A673 (cell line): ENCODE results near the gene DNM2. TPM values are rescaled to one million over a fixed set of nuclear protein-coding genes. Genes with fewer than 3 reads are reported as not detected.

ENCODE experiments used
- BruUV-seq: library from RNA; stranded (reverse); fragments of 400-500 nt; replicated peaks from 2 replicates; lab custom pipeline; 2021; lab: Mats Ljungman, UMichigan
- CTCF ChIA-PET: fragments of 300-600 bp; sonication (Branson Sonifier 250); formaldehyde crosslinking; loops from one replicate; lab custom pipeline; 2022; ENCODE audit warnings: antibody characterized with exemption; lab: Charles Lee
- POLR2A ChIA-PET: fragments of 300-600 bp; sonication (Branson Sonifier 250); formaldehyde crosslinking; loops from one replicate; lab custom pipeline; 2022; ENCODE audit warnings: antibody characterized with exemption; ENCODE audit not compliant: low non-redundant PET; lab: Charles Lee
- DNase-seq: peaks from one replicate; pipeline ENCODE4 v3.0.0-alpha.2; 2015; ENCODE audit warnings: low spot score
- H3K27ac ChIP-seq: fragments of 200-600 bp; sonication (generic); 2 replicates; pipeline ENCODE4 v1.5.1; 2016; ENCODE audit warnings: mixed run types, low read depth, mild to moderate bottlenecking, mixed read lengths, antibody characterized with exemption, low read length; ENCODE audit not compliant: poor library complexity, severe bottlenecking
- H3K27me3 ChIP-seq: fragments of 200-600 bp; sonication (generic); replicated peaks from 2 replicates; pipeline ENCODE4 v1.6.1; 2017; ENCODE audit warnings: mixed run types, low read depth, mild to moderate bottlenecking, mixed read lengths, antibody characterized with exemption, low read length; ENCODE audit not compliant: insufficient read depth, poor library complexity
- H3K36me3 ChIP-seq: fragments of 200-600 bp; sonication (generic); 2 replicates; pipeline ENCODE4 v1.6.1; 2016; ENCODE audit warnings: mixed run types, mild to moderate bottlenecking, mixed read lengths, antibody characterized with exemption, low read length; ENCODE audit not compliant: insufficient read depth, poor library complexity, severe bottlenecking
- H3K4me1 ChIP-seq: fragments of 200-600 bp; sonication (generic); 2 replicates; pipeline ENCODE4 v1.6.1; 2017; ENCODE audit warnings: mixed run types, mild to moderate bottlenecking, mixed read lengths, antibody characterized with exemption, low read length; ENCODE audit not compliant: insufficient read depth, poor library complexity, severe bottlenecking
- H3K4me3 ChIP-seq: fragments of 200-600 bp; sonication (generic); 2 replicates; pipeline ENCODE4 v1.5.1; 2016; ENCODE audit warnings: low read depth, mixed run types, mild to moderate bottlenecking, mixed read lengths, low read length; ENCODE audit not compliant: poor library complexity, severe bottlenecking
- H3K9me3 ChIP-seq: fragments of 200-600 bp; sonication (generic); 2 replicates; pipeline ENCODE4 v1.6.1; 2016; ENCODE audit warnings: mixed run types, low read depth, mild to moderate bottlenecking, mixed read lengths, antibody characterized with exemption, low read length; ENCODE audit not compliant: poor library complexity, severe bottlenecking
- CTCF ChIP-seq: fragments of 300-800, 200-600 bp; sonication (generic); conservative IDR thresholded peaks from 2 replicates; pipeline ENCODE4 v1.5.1; 2017; ENCODE audit warnings: low read depth, mild to moderate bottlenecking, antibody characterized with exemption, low read length, moderate library complexity, mixed read lengths
- EZH2 ChIP-seq: fragments of 200-600 bp; sonication (generic); IDR thresholded peaks from 2 replicates; pipeline ENCODE4 v1.6.1; 2017; ENCODE audit warnings: borderline replicate concordance, low read depth, mild to moderate bottlenecking, mixed read lengths, antibody characterized with exemption, low read length; ENCODE audit not compliant: poor library complexity, severe bottlenecking
- intact Hi-C: fragments of 100-400 bp; cut with micrococcal nuclease; formaldehyde crosslinking; loops from one replicate; pipeline ENCODE4 v1.10.0; 2022; ENCODE audit not compliant: unreplicated experiment
- total RNA-seq: library from RNA; stranded (reverse); gene quantifications from 2 replicates; pipeline ENCODE4 v1.2.3, GENCODE V29; 2021

The DNM2 gene
- total RNA-seq, 1 experiment from 2014 or later = 143 TPM

DNA sequence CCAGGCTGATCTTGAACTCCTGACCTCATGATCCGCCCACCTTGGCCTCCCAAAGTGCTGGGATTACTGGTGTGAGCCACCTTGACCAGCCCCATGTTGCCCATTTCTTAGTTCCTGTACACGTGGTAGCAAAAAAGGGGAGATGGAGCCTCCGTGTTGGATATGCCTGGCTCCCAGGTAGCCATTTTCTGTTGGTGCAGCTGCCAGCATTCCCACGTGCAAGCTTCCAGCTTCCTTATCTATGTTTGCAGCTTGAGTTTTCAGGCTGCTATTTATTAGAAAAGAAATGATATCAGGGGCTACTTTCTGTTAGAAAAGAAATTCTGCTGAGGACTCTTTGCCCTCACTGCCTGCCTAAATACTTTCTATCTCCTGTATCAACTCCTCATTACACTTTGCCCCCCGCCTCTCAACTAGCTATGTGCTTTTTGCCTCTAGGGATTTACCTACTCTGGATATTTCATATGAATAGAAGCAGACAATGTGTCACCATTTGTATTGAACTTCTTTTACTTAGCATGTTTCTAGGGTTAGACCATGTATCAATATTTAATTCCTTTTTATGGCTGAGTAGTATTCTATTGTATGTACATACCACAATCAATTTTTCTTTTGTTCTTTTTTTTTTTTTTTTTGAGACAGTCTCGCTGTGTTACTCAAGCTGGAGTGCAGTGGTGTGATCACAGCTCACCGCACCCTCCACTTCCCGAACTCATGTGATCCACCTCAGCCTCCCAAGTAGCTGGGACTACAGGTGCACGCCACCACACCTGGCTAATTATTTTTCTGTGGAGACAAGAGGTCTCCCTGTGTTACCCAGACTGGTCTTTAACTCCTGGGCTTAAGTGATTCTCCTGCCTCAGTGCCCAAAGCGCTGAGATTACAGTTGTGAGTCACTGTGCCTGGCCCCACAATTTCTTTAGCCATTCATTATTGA is 121.5 kb downstream of the DNM2 start:
- POLR2A ChIA-PET = interaction anchor here (0.6 kb wide), 1 partner anchor 116 kb away, joined by 4 read pairs; no protein-coding TSS in a partner anchor
- CTCF ChIA-PET = interaction anchor here (0.6 kb wide), 1 partner anchor 19 kb away, joined by 8 read pairs; no protein-coding TSS in a partner anchor
- TF ChIP-seq CTCF = no peak
- TF ChIP-seq EZH2 = no peak
- no peaks in the 10 kb centered on the region for H3K27me3 ChIP-seq
- no peak overlapping the region for H3K4me3 ChIP-seq
- intact Hi-C loops = loop anchor here (5.0 kb wide), 1 partner anchor 122 kb away; the partner anchor contains the start of gene DNM2
- H3K4me1 ChIP-seq = no peaks in the 10 kb centered on the region
- no peak for DNase-seq
- H3K9me3 ChIP-seq = no peaks in the 10 kb centered on the region
- no peak overlapping the region for H3K27ac ChIP-seq
- no peaks in the 10 kb centered on the region for H3K36me3 ChIP-seq
- BruUV-seq = no TSS peak

- DNase-seq = no peak
- intact Hi-C loops = no loop called here
- H3K4me1 ChIP-seq = no peaks in the 10 kb centered on the region
- H3K27ac ChIP-seq = no peak overlapping the region
- H3K27me3 ChIP-seq = no peaks in the 10 kb centered on the region
- H3K4me3 ChIP-seq = no peak overlapping the region
- TF ChIP-seq CTCF = no peak
- no peak for TF ChIP-seq EZH2
- ChIA-PET CTCF (no interaction called here), POLR2A (no interaction called here)
- H3K36me3 ChIP-seq = no peaks in the 10 kb centered on the region
- BruUV-seq = no TSS peak
- H3K9me3 ChIP-seq = peaks cover 10% of the 10 kb centered on the region
Observed at GRCh38 chr19:10842788-10843187, 124.9 kb downstream of the DNM2 start.

DNA sequence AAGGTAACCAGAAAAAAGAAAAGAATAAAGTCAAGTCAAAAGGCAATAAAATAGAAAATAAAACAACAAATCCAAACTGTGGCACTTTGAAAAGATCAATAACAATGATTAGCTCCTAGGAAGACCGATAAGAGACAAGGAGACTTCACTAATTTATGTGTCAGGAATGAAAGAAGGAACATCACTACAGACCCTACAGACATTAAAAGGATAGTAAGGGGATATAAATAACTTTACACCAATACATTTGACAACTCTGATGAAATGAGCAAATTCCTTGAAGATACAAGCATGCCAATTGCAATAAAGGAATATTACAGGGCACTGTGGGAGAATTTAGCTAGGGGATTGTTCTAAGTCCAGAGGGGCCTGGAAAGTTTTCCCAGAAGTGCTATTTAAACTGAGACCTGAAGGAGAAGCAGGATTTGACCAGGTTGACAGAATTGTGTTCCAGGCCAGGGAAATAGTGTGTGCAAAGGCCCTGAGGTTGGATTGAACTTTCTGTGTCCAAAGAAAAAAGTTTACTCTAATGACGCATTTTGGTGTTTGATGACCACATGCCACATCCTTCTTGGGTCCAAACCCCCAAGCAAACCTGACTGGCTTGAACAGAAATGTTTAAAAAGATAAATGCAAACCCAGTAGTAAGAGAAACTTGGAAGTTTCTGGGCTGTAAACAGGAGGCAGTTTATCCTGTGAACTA is 128.8 kb downstream of the DNM2 start:
- POLR2A ChIA-PET = interaction anchor here (0.6 kb wide), 1 partner anchor 304 kb away, joined by 3 read pairs; no protein-coding TSS in a partner anchor
- H3K27ac ChIP-seq = no peak overlapping the region
- no peak for DNase-seq
- no peaks in the 10 kb centered on the region for H3K27me3 ChIP-seq
- no TSS peak for BruUV-seq
- intact Hi-C loops = no loop called here
- no peak overlapping the region for H3K4me3 ChIP-seq
- TF ChIP-seq EZH2 (no peak), CTCF (no peak)
- CTCF ChIA-PET = interaction anchor here (0.6 kb wide), 1 partner anchor 12 kb away, joined by 4 read pairs; no protein-coding TSS in a partner anchor
- H3K9me3 ChIP-seq = peaks cover 10% of the 10 kb centered on the region
- H3K4me1 ChIP-seq = no peaks in the 10 kb centered on the region
- H3K36me3 ChIP-seq = no peaks in the 10 kb centered on the region
